GM19455 (cell line): Measurements from ENCODE around the gene PIM1.
"Not testable (repeated sequence)": the region's sequence is repeated elsewhere in the genome, so short reads cannot be mapped to it uniquely, and the experiment has no call there.

Experiments used
- ATAC-seq: cut with Tn5 transposase; IDR thresholded peaks from one replicate; pipeline ENCODE4 v1.9.1; 2021; ENCODE audit not compliant: unreplicated experiment

Gene PIM1

DNA sequence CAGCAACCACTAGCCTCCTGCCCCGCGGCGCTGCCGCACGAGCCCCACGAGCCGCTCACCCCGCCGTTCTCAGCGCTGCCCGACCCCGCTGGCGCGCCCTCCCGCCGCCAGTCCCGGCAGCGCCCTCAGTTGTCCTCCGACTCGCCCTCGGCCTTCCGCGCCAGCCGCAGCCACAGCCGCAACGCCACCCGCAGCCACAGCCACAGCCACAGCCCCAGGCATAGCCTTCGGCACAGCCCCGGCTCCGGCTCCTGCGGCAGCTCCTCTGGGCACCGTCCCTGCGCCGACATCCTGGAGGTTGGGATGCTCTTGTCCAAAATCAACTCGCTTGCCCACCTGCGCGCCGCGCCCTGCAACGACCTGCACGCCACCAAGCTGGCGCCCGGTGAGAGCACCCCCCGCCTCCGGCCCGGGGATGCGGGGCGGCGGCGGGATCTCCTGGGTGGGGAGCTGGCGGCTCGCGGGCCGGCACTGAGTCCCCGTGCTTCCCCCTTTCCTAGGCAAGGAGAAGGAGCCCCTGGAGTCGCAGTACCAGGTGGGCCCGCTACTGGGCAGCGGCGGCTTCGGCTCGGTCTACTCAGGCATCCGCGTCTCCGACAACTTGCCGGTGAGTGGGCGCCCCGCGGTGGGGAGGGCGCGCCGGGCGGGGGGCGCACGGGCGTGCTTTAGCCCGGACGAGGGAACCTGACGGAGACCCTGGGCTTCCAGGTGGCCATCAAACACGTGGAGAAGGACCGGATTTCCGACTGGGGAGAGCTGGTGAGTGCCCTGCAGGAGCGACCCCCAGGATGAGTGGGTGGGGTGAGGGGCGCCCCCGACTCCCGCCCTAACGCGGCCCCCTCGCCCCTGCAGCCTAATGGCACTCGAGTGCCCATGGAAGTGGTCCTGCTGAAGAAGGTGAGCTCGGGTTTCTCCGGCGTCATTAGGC lies 585 bp downstream of the PIM1 start:
- ATAC-seq, result peak; percentile 23

GRCh38 chr6:37171201-37171969 lies 1.4 kb downstream of the PIM1 start:
- no peak for ATAC-seq

DNA sequence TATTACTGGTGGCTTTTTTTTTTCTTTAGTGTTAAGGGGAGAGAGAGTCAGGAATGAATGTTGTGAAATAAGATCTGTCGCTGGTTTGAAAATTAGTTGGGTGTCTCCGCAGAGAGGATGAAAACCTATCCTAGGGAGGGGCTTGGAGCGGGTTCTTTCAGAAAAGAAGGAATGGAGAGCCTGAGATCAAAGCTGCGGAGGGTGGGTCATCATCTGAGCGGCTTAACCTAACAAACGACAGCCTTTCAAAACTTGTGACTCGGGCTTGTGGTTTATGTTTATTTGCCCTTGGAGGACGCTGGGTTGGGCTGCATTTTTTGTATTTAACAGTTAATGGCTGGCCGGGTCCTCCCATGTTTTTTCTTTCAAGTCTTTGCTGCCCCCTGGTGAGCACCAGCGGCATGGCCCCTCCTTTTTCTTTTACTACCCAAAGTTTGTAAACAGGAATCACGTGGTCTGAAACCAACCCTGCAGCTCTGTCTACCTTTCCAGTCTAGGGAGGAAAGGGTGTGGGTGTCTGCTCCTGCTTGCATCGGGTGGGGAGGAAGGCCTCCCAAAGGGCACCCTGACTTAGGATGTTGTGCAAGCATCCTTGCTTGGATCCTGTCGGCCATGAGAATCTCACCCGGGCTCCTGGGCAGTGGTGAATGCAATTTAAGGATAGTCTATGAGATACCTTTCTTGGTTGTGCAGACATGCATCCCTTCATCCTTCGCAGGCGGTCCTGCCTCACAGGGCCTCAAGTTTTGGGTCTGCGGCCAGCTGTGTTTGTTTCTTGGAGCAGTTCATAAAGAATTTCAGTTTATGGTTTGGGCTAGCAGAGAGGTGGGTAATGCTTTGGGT lies 2.2 kb downstream of the PIM1 start:
- no peak for ATAC-seq

DNA sequence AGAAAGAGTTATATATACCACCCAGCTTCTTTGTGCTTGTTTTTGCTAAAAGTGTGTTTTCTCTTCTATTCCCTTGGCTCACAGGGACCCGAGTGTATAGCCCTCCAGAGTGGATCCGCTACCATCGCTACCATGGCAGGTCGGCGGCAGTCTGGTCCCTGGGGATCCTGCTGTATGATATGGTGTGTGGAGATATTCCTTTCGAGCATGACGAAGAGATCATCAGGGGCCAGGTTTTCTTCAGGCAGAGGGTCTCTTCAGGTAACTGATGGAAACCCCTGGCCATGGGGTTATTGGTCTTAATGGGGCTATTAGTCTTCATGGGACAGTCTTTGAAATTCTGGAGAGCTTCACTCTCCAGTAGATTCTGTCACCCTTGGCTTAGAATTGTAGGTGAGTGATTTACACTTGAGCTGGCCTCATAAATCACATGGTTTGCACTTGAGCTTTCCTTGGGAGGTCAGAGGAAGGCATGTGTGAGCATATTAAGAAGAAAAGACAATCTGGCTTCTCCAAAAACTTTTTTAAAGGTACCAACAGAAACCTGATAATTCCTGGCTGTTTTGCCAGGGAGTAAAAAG lies 3.0 kb downstream of the PIM1 start:
- ATAC-seq, result no peak

- ATAC-seq, result no peak
These were observed 3.7 kb downstream of the PIM1 start for GRCh38 chr6:37173493-37174195.

- ATAC-seq, result no peak
These were observed 4.2 kb downstream of the PIM1 start for GRCh38 chr6:37174196-37174514.

DNA sequence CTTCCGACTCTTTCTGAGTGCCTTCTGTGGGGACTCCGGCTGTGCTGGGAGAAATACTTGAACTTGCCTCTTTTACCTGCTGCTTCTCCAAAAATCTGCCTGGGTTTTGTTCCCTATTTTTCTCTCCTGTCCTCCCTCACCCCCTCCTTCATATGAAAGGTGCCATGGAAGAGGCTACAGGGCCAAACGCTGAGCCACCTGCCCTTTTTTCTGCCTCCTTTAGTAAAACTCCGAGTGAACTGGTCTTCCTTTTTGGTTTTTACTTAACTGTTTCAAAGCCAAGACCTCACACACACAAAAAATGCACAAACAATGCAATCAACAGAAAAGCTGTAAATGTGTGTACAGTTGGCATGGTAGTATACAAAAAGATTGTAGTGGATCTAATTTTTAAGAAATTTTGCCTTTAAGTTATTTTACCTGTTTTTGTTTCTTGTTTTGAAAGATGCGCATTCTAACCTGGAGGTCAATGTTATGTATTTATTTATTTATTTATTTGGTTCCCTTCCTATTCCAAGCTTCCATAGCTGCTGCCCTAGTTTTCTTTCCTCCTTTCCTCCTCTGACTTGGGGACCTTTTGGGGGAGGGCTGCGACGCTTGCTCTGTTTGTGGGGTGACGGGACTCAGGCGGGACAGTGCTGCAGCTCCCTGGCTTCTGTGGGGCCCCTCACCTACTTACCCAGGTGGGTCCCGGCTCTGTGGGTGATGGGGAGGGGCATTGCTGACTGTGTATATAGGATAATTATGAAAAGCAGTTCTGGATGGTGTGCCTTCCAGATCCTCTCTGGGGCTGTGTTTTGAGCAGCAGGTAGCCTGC lies 4.8 kb downstream of the PIM1 start:
- ATAC-seq, result no peak

- ATAC-seq, result no peak
These were observed 5.6 kb downstream of the PIM1 start for GRCh38 chr6:37175332-37176267.

DNA sequence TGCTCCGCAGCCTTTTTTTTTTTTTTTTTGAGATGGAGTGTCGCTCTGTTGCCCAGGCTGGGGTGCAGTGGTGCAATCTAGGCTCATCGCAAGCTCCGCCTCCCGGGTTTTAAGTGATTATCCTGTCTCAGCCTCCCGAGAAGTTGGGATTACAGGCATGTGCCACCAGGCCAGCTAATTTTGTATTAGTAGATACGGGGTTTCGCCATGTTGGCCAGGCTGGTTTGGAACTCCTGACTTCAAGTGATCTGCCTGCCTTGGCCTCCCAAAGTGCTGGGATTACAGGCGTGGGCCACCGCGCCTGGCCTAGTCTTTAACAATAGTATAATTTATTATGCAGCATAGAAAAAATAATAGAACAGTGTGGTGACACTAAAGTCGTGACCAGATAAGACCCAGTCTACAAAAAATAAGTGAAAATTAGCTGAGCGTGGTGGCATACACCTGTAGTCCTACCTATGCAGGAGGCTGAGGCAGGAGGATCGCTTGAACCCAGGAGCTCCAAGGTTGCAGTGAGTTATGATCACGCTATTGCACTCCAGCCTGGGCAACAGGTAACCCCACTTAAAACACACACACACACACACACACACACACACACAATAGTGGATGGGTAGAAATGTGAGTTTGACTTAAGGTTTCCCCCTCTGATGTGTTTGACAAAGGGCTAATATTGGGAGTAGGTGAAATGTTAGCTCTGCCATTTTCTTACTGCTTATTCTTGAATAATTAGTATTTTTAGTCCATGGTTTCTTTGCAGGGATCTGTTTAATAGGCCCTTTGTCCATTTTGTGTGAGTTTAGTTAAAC lies 6.5 kb downstream of the PIM1 start:
- ATAC-seq, result no peak

GRCh38 chr6:37177077-37177934 lies 7.4 kb downstream of the PIM1 start:
- ATAC-seq, result no peak

DNA sequence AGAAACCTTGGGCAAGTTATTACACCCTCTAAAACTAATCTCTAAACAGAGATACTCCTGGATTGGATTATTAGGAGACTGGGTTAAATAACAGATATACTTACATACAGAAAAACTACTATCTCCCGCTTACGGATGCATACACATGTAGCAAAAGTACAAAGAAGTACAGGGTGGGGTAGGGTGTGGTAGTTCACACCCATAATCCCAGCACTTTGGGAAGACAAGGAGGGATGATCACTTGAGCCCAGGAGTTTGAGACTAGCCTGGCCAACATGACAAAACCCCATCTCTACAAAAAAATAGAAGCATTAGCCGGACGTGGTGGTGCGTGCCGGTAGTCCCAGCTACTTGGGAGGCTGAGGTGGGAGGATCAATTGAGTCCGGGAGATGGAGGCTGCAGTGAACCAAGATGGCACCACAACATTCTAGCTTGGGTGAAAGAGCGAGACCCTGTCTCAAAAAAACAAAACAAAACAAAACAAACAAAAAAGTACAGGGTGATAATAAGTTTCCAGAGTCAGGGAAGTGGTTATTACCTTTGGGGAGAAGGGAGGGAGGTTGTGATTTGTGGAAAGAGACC lies 8.1 kb downstream of the PIM1 start:
- ATAC-seq, result no peak

DNA sequence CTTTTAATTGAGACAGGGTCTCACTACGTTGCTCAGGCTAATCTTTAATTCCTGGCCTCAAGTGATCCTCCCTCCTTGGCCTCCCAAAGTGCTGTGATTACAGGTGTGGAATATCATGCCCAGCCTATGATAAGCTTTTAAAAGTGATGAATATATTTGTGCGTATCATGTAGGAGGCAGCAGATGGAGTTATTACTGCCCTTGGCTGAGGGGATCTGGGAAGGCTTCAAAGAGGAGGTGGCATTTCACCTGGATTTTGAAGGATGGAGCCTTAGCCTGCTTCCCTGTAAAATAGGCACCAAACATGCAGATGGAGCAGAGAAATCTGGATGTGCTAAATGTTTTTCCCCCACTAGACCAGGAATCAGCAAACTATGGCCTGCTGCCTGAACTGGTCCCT lies 10.1 kb downstream of the PIM1 start:
- ATAC-seq, result no peak

- not testable (repeated sequence) for ATAC-seq
These were observed 10.7 kb downstream of the PIM1 start for GRCh38 chr6:37180610-37181009.

GRCh38 chr6:37182736-37183590 lies 13.0 kb downstream of the PIM1 start:
- ATAC-seq, result no peak

GRCh38 chr6:37185949-37186720 lies 16.2 kb downstream of the PIM1 start:
- ATAC-seq, result not testable (repeated sequence)
